Measurements from ENCODE around the gene TMEM219. TPM values are rescaled to one million over a fixed set of nuclear protein-coding genes. Genes with fewer than 3 reads are reported as not detected.

The TMEM219 gene
- total RNA-seq, 1 donor from 2014 or later, result 88.0 TPM

DNA sequence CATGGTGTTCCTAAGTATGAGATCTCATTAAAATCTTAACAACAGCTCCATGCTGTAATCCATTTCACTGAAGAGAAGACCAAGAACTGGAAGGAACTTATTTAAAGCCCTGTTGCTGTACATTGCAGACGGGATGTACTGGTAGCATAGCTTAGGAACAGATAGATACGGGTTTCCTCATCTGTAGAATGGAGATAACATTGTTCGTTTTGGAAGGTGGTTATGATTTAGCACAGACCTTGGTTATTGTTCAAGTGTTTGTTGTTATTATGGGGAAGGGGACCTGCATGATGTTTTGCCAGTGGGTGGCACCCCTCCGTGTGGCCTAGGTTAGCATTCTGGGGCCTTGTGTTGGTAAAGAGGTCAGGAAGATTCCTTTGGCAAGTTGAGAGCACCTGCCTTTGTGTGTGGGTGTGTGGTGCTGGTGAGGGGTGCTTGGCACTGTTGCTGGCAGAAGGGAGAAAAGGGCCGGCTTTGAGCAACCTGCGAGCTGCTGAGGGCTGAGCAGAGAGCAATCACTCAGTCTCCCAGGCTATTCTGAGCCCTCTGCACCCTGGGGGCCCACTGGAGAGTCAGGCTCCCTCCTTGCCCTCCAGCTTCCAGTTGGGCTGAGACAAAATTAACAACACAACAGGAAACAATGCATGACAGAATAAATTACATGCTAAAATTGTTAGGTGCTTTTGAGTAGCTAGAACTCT, 14.1 kb downstream of the TMEM219 start:
- peak overlapping the region; percentile 94 for H3K4me3 Mint-ChIP-seq (ENCODE audit: unreplicated experiment)
- TF ChIP-seq, protein P1, sequence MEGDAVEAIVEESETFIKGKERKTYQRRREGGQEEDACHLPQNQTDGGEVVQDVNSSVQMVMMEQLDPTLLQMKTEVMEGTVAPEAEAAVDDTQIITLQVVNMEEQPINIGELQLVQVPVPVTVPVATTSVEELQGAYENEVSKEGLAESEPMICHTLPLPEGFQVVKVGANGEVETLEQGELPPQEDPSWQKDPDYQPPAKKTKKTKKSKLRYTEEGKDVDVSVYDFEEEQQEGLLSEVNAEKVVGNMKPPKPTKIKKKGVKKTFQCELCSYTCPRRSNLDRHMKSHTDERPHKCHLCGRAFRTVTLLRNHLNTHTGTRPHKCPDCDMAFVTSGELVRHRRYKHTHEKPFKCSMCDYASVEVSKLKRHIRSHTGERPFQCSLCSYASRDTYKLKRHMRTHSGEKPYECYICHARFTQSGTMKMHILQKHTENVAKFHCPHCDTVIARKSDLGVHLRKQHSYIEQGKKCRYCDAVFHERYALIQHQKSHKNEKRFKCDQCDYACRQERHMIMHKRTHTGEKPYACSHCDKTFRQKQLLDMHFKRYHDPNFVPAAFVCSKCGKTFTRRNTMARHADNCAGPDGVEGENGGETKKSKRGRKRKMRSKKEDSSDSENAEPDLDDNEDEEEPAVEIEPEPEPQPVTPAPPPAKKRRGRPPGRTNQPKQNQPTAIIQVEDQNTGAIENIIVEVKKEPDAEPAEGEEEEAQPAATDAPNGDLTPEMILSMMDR (IDR thresholded peaks at IDR 0.05; ENCODE audit: partially characterized antibody, unreplicated experiment), result no peak

DNA sequence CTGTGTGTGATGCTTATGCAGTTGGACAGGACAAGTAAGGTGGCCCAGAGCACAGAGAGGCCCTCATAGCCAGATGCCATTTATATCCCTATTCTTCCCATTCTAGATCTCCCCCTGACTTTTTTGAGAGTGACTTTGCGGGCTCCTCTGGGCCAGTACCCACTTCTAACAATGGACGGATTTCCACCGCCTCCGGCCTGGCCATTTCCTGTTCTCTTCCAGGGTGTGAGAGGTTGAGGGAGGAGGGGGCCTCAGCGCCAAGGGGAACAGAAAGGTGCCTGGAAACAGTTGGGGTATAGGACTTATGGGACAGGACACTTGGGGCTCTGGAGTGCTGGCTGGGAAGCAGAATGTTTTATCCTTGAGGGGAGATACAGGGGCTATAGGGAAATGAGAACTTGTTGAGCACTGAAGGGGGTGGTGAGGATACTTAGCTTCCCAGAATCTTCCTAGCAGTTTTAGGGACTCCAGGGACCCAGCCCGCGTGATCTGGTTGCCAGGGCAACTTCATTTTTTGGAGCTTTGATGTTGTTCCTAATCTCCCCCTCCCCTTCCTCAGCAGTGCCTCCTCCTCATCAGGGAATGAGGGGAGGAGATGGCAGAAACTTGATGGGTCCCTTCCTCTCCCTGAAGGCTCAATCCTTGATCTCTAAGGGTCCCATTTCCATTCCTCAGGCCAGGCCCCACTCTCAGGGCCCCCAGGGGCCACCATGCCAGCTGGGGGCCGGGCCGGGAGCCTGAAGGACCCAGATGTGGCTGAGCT, 15.4 kb downstream of the TMEM219 start:
- peaks cover 4% of the 10 kb centered on the region for H3K36me3 Mint-ChIP-seq (ENCODE audit: unreplicated experiment)
- peak overlapping the region; percentile 57 for H3K4me3 Mint-ChIP-seq (ENCODE audit: unreplicated experiment)
- H3K9me3 Mint-ChIP-seq (ENCODE audit: unreplicated experiment), result peaks cover 18% of the 10 kb centered on the region
- H3K27ac Mint-ChIP-seq (ENCODE audit: unreplicated experiment), result no peak overlapping the region
- TF ChIP-seq, protein P1 (IDR thresholded peaks at IDR 0.05; ENCODE audit: partially characterized antibody, unreplicated experiment), result no peak
- H3K4me1 Mint-ChIP-seq (ENCODE audit: low read depth, unreplicated experiment), result peaks cover 25% of the 10 kb centered on the region
- no peak for DNase-seq
- peaks cover 7% of the 10 kb centered on the region for H3K27me3 Mint-ChIP-seq (ENCODE audit: unreplicated experiment)

More for the DNA sequence above, 14.1 kb downstream of the TMEM219 start:
- peaks cover 4% of the 10 kb centered on the region for H3K36me3 Mint-ChIP-seq (ENCODE audit: unreplicated experiment)
- peak overlapping the region; percentile 83 for H3K27ac Mint-ChIP-seq (ENCODE audit: unreplicated experiment)
- no peak for DNase-seq
- peaks cover 25% of the 10 kb centered on the region for H3K4me1 Mint-ChIP-seq (ENCODE audit: low read depth, unreplicated experiment)
- peaks cover 18% of the 10 kb centered on the region for H3K9me3 Mint-ChIP-seq (ENCODE audit: unreplicated experiment)
- H3K27me3 Mint-ChIP-seq (ENCODE audit: unreplicated experiment), result peaks cover 7% of the 10 kb centered on the region

DNA sequence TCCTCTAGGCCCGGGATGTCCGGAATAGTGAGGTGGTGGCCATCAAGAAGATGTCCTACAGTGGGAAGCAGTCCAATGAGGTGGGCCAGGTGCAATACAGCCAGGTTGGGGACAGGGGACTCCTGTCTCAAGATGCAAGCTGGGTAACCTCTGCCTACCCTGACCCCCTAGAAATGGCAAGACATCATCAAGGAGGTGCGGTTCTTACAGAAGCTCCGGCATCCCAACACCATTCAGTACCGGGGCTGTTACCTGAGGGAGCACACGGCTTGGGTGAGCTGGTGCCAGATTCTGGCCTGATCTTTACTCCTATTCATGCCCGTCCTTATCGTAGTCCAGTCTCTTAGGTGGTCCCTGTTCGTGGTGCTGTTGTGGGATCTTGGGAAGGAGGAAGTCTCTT, 16.2 kb downstream of the TMEM219 start:
- Mint-ChIP-seq H3K36me3 (ENCODE audit: unreplicated experiment) (peaks cover 4% of the 10 kb centered on the region), H3K4me1 (ENCODE audit: low read depth, unreplicated experiment) (peaks cover 25% of the 10 kb centered on the region), H3K4me3 (ENCODE audit: unreplicated experiment) (no peak overlapping the region), H3K9me3 (ENCODE audit: unreplicated experiment) (peaks cover 15% of the 10 kb centered on the region), H3K27ac (ENCODE audit: unreplicated experiment) (no peak overlapping the region), H3K27me3 (ENCODE audit: unreplicated experiment) (peaks cover 8% of the 10 kb centered on the region)
- DNase-seq, result no peak
- TF ChIP-seq, protein P1 (IDR thresholded peaks at IDR 0.05; ENCODE audit: partially characterized antibody, unreplicated experiment), result no peak

DNA sequence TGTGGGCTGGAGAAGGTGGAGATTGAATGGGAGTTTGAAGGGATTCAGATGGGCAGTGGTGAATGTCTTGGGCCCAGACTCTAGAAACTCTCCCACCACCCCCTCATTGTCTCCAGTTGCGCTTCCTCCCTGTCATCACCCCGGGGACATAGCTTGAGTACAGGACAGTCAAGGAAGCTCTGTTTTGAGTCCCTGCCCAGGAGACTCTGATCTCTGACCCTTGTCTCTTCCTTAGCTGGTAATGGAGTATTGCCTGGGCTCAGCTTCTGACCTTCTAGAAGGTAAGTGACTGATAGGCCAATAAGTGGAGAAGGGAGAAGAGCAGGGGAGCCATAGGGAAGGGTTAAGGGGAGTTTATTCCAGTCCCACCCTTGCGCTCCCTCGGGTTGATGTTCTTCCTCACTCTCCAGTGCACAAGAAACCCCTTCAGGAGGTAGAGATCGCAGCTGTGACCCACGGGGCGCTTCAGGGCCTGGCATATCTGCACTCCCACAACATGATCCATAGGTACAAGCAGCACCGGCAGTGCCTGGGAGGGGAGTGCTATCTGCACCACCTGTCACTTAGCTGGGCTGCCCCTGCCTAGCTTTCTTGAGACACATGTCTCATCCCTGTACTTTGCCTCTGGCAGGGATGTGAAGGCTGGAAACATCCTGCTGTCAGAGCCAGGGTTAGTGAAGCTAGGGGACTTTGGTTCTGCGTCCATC, 16.8 kb downstream of the TMEM219 start:
- no peak overlapping the region for H3K4me3 Mint-ChIP-seq (ENCODE audit: unreplicated experiment)
- H3K27ac Mint-ChIP-seq (ENCODE audit: unreplicated experiment), result no peak overlapping the region
- TF ChIP-seq, protein P1 (IDR thresholded peaks at IDR 0.05; ENCODE audit: partially characterized antibody, unreplicated experiment), result no peak

More for the DNA sequence above, 16.8 kb downstream of the TMEM219 start:
- DNase-seq, result no peak
- Mint-ChIP-seq H3K36me3 (ENCODE audit: unreplicated experiment) (peaks cover 7% of the 10 kb centered on the region), H3K9me3 (ENCODE audit: unreplicated experiment) (peaks cover 13% of the 10 kb centered on the region), H3K4me1 (ENCODE audit: low read depth, unreplicated experiment) (peaks cover 25% of the 10 kb centered on the region), H3K27me3 (ENCODE audit: unreplicated experiment) (peaks cover 8% of the 10 kb centered on the region)

Measured in glutamatergic neuron (in vitro differentiated cells).